Measurements from ENCODE around the gene LSM14B. TPM values are rescaled to one million over a fixed set of nuclear protein-coding genes. Genes with fewer than 3 reads are reported as not detected.

The LSM14B gene
- total RNA-seq (ENCODE audit: low replicate concordance): 40.6 and 50.3 TPM in 2 replicates

GRCh38 chr20:62121776-62122653, at the start of gene LSM14B:
LSM14B (plus strand) TSS chr20:62122475; CDS start chr20:62122667, 192 bp downstream.

GRCh38 chr20:62143081-62143956, 21.0 kb downstream of the LSM14B start, which contains the start of the genes PSMA7 and SS18L1:
PSMA7 (minus strand) TSS chr20:62143394; CDS start chr20:62143303, 91 bp downstream.
SS18L1 (plus strand) TSS chr20:62143769; CDS start chr20:62143821, 52 bp downstream.

GRCh38 chr20:62182469-62183425, 60.5 kb downstream of the LSM14B start, which contains the start of gene MTG2:
MTG2 (plus strand) TSS chr20:62183028; CDS start chr20:62193421, 10,393 bp downstream.

Other genes starting within 250 kb of the LSM14B start
- 2.1 and 2.4 TPM in 2 replicates for gene TAF4, start 56.6 kb upstream of the LSM14B start, total RNA-seq (ENCODE audit: low replicate concordance)
- 465 and 472 TPM in 2 replicates for gene PSMA7, start 20.9 kb downstream of the LSM14B start, total RNA-seq (ENCODE audit: low replicate concordance)
- 11.0 and 21.2 TPM in 2 replicates for gene SS18L1, start 21.3 kb downstream of the LSM14B start, total RNA-seq (ENCODE audit: low replicate concordance)
- 18.3 and 22.2 TPM in 2 replicates for gene MTG2, start 60.6 kb downstream of the LSM14B start, total RNA-seq (ENCODE audit: low replicate concordance)
- gene HRH3, start 97.8 kb downstream of the LSM14B start, total RNA-seq (ENCODE audit: low replicate concordance): not detected in 2 replicates
- 33.2 and 38.6 TPM in 2 replicates for gene OSBPL2, start 116.0 kb downstream of the LSM14B start, total RNA-seq (ENCODE audit: low replicate concordance)
- gene ADRM1, start 180.5 kb downstream of the LSM14B start, total RNA-seq (ENCODE audit: low replicate concordance): 51.1 and 93.3 TPM in 2 replicates
- 8.1 and 63.7 TPM in 2 replicates for gene LAMA5, start 244.8 kb downstream of the LSM14B start, total RNA-seq (ENCODE audit: low replicate concordance)

All from smooth muscle cell of the coronary artery (primary cell).